Loucy (cell line): ENCODE measurements around the gene ASB7.

Source experiments
- H2AFZ ChIP-seq: fragments of 200-600 bp; sonication (generic); 2 replicates; pipeline ENCODE4 v1.6.0; 2016; ENCODE audit warnings: antibody characterized with exemption, mild to moderate bottlenecking, low read length, moderate library complexity
- H3F3A ChIP-seq: fragments of 200-600 bp; 2 replicates; pipeline ENCODE4 v1.6.0; 2016; ENCODE audit warnings: antibody characterized with exemption, low read depth, mild to moderate bottlenecking
- H3K27me3 ChIP-seq: fragments of 200-600 bp; sonication (generic); 2 replicates; pipeline ENCODE4 v1.6.1; 2014; ENCODE audit warnings: low read length, mild to moderate bottlenecking; ENCODE audit not compliant: insufficient read depth, poor library complexity, severe bottlenecking
- H3K36me3 ChIP-seq: fragments of 200-600 bp; sonication (generic); 2 replicates; pipeline ENCODE4 v1.6.1; 2016; ENCODE audit warnings: low read length; ENCODE audit not compliant: insufficient read depth
- H3K4me1 ChIP-seq: fragments of 200-600 bp; sonication (generic); 2 replicates; pipeline ENCODE4 v1.5.1; 2014; ENCODE audit warnings: low read length, mild to moderate bottlenecking; ENCODE audit not compliant: insufficient read depth, poor library complexity, severe bottlenecking
- H3K4me2 ChIP-seq: fragments of 200-600 bp; sonication (generic); 2 replicates; pipeline ENCODE4 v1.6.0; 2014; ENCODE audit warnings: antibody characterized with exemption, low read length, low read depth, mild to moderate bottlenecking; ENCODE audit not compliant: poor library complexity, severe bottlenecking
- H3K4me3 ChIP-seq: fragments of 200-600 bp; sonication (generic); 2 replicates; pipeline ENCODE4 v1.5.1; 2014; ENCODE audit warnings: low read length, mild to moderate bottlenecking, mixed read lengths; ENCODE audit not compliant: poor library complexity, severe bottlenecking
- H3K79me2 ChIP-seq: fragments of 200-600 bp; sonication (generic); 2 replicates; pipeline ENCODE4 v1.6.1; 2014; ENCODE audit warnings: low read length; ENCODE audit not compliant: insufficient read depth
- H3K9ac ChIP-seq: fragments of 200-600 bp; sonication (generic); 2 replicates; pipeline ENCODE4 v1.6.0; 2014; ENCODE audit warnings: mild to moderate bottlenecking, low read depth, low read length, moderate library complexity; ENCODE audit not compliant: poor library complexity, severe bottlenecking
- H3K9me2 ChIP-seq: fragments of 200-600 bp; sonication (generic); replicated peaks from 2 replicates; pipeline ENCODE4 v1.6.1; 2016; ENCODE audit warnings: low read depth, low read length, mixed read lengths
- H3K9me3 ChIP-seq: fragments of 200-600 bp; sonication (generic); 2 replicates; pipeline ENCODE4 v1.6.1; 2014; ENCODE audit warnings: mild to moderate bottlenecking, antibody characterized with exemption, low read length, low read depth; ENCODE audit not compliant: insufficient read depth
- H4K20me1 ChIP-seq: fragments of 200-600 bp; sonication (generic); 2 replicates; pipeline ENCODE4 v1.6.0; 2014; ENCODE audit warnings: antibody characterized with exemption, low read length, mild to moderate bottlenecking; ENCODE audit not compliant: insufficient read depth, poor library complexity, severe bottlenecking
- CTCF ChIP-seq: fragments of 200-600 bp; sonication (generic); conservative IDR thresholded peaks from 2 replicates; pipeline ENCODE4 v1.5.1; 2014; ENCODE audit warnings: mild to moderate bottlenecking, antibody characterized with exemption, low read length
- EZH2phosphoT487 ChIP-seq: fragments of 200-600 bp; IDR thresholded peaks from 2 replicates; pipeline ENCODE4 v1.6.1; 2018; ENCODE audit warnings: antibody characterized with exemption, mild to moderate bottlenecking, moderate library complexity, borderline replicate concordance

The ASB7 gene

GRCh38 chr15:100682468-100682867 lies 80.1 kb downstream of the ASB7 start:
- no peaks in the 10 kb centered on the region for H4K20me1 ChIP-seq
- peak overlapping the region; percentile 60 for H3K4me2 ChIP-seq
- H3K9me3 ChIP-seq = no peaks in the 10 kb centered on the region; the same call in 1 of the 2 replicates
- H3K9me2 ChIP-seq = no peaks in the 10 kb centered on the region
- peaks cover 22% of the 10 kb centered on the region for H3K4me1 ChIP-seq
- H3K36me3 ChIP-seq = no peaks in the 10 kb centered on the region
- H3K79me2 ChIP-seq = no peaks in the 10 kb centered on the region
- no peak overlapping the region for H2AFZ ChIP-seq
- TF ChIP-seq EZH2phosphoT487 = no peak
- no peak for TF ChIP-seq CTCF
- H3K4me3 ChIP-seq = no peak overlapping the region
- no peaks in the 10 kb centered on the region for H3K27me3 ChIP-seq
- H3K9ac ChIP-seq = no peak overlapping the region
- H3F3A ChIP-seq = no peaks in the 10 kb centered on the region

GRCh38 chr15:100683434-100683833 lies 81.0 kb downstream of the ASB7 start:
- Histone ChIP-seq H3K4me3 (no peak overlapping the region), H3K9me2 (no peaks in the 10 kb centered on the region), H4K20me1 (no peaks in the 10 kb centered on the region), H3K9ac (no peak overlapping the region), H3K27me3 (no peaks in the 10 kb centered on the region), H3K79me2 (no peaks in the 10 kb centered on the region), H2AFZ (no peak overlapping the region), H3K4me1 (peaks cover 22% of the 10 kb centered on the region), H3F3A (no peaks in the 10 kb centered on the region), H3K9me3 (no peaks in the 10 kb centered on the region; the same call in 1 of the 2 replicates), H3K4me2 (peak overlapping the region; percentile 60), H3K36me3 (no peaks in the 10 kb centered on the region)
- TF ChIP-seq CTCF (no peak), EZH2phosphoT487 (no peak)

GRCh38 chr15:100684591-100684990 lies 82.2 kb downstream of the ASB7 start:
- Histone ChIP-seq H3K4me3 (no peak overlapping the region), H3F3A (no peaks in the 10 kb centered on the region), H2AFZ (no peak overlapping the region), H3K79me2 (no peaks in the 10 kb centered on the region), H3K27me3 (no peaks in the 10 kb centered on the region), H3K36me3 (no peaks in the 10 kb centered on the region), H4K20me1 (no peaks in the 10 kb centered on the region), H3K9me2 (no peaks in the 10 kb centered on the region), H3K9ac (no peak overlapping the region), H3K9me3 (no peaks in the 10 kb centered on the region), H3K4me2 (no peak overlapping the region), H3K4me1 (peaks cover 22% of the 10 kb centered on the region)
- TF ChIP-seq EZH2phosphoT487 = no peak
- no peak for TF ChIP-seq CTCF
